Measurements from ENCODE around the gene ACAD11.

GRCh38 chr3:132573797-132574211, 85.8 kb downstream of the ACAD11 start:
- TF ChIP-seq CTCF (IDR thresholded peaks at IDR 0.05) (no peak), POLR2AphosphoS5 (IDR thresholded peaks at IDR 0.05) (no peak), POLR2A (IDR thresholded peaks at IDR 0.05) (no peak), EP300 (IDR thresholded peaks at IDR 0.05) (no peak)

All from upper lobe of left lung (tissue), 4 donors.